RWPE2 (cell line): Measurements from ENCODE around the gene FAM171A2.

Experiments used
- ATAC-seq: fragments of 200-7000 bp; cut with Tn5 transposase; 3 replicates; pipeline ENCODE4 v1.9.1; 2021; ENCODE audit warnings: low read depth
- DNase-seq: peaks from one replicate; pipeline ENCODE4 v3.0.0-alpha.2; 2020; ENCODE audit warnings: low spot score
- H3K27ac ChIP-seq: fragments of 450-650 bp; 2 replicates; pipeline ENCODE4 v1.5.1; 2017; ENCODE audit warnings: mild to moderate bottlenecking; ENCODE audit not compliant: poor library complexity, severe bottlenecking
- H3K27me3 ChIP-seq: fragments of 250-450 bp; sonication (Bioruptor Pico); 2 replicates; pipeline ENCODE4 v1.5.1; 2021; ENCODE audit warnings: mild to moderate bottlenecking, moderate library complexity; ENCODE audit not compliant: insufficient read depth, poor library complexity, severe bottlenecking
- H3K36me3 ChIP-seq: fragments of 250-450 bp; sonication (Bioruptor Pico); 2 replicates; pipeline ENCODE4 v1.5.1; 2020; ENCODE audit warnings: low read depth, mild to moderate bottlenecking, moderate library complexity
- H3K4me1 ChIP-seq: fragments of 250-450 bp; sonication (Bioruptor Pico); 2 replicates; pipeline ENCODE4 v1.5.1; 2021; ENCODE audit warnings: mild to moderate bottlenecking, moderate library complexity; ENCODE audit not compliant: insufficient read depth, poor library complexity, severe bottlenecking
- H3K4me3 ChIP-seq: fragments of 250-450 bp; sonication (Bioruptor Pico); 2 replicates; pipeline ENCODE4 v1.5.1; 2021; ENCODE audit warnings: mild to moderate bottlenecking, moderate library complexity; ENCODE audit not compliant: severe bottlenecking
- H3K9me3 ChIP-seq: fragments of 250-450 bp; sonication (Bioruptor Pico); 2 replicates; pipeline ENCODE4 v1.5.1; 2021; ENCODE audit warnings: mild to moderate bottlenecking, moderate library complexity; ENCODE audit not compliant: severe bottlenecking
- CTCF ChIP-seq: fragments of 450-650 bp; IDR thresholded peaks from one replicate; pipeline ENCODE4 v1.5.1; 2017; ENCODE audit warnings: mild to moderate bottlenecking, moderate library complexity; ENCODE audit not compliant: poor library complexity, severe bottlenecking

Gene FAM171A2

GRCh38 chr17:44335968-44336367 is 27.7 kb downstream of the FAM171A2 start:
- H3K36me3 ChIP-seq, result no peaks in the 10 kb centered on the region
- DNase-seq, result no peak
- H3K4me3 ChIP-seq, result no peak overlapping the region
- no peaks in the 10 kb centered on the region for H3K9me3 ChIP-seq
- ATAC-seq, result no peak
- no peaks in the 10 kb centered on the region for H3K27me3 ChIP-seq
- no peaks in the 10 kb centered on the region for H3K4me1 ChIP-seq
- TF ChIP-seq CTCF, result no peak
- no peak overlapping the region for H3K27ac ChIP-seq

- DNase-seq, result no peak
- H3K9me3 ChIP-seq, result no peaks in the 10 kb centered on the region
- ATAC-seq, result no peak
- H3K36me3 ChIP-seq, result no peaks in the 10 kb centered on the region
- H3K27ac ChIP-seq, result no peak overlapping the region
- no peak overlapping the region for H3K4me3 ChIP-seq
- no peaks in the 10 kb centered on the region for H3K4me1 ChIP-seq
- no peaks in the 10 kb centered on the region for H3K27me3 ChIP-seq
- no peak for TF ChIP-seq CTCF
These were observed 28.1 kb downstream of the FAM171A2 start for GRCh38 chr17:44335564-44335963.

- Histone ChIP-seq H3K27ac (no peak overlapping the region), H3K4me3 (no peak overlapping the region), H3K9me3 (no peaks in the 10 kb centered on the region), H3K4me1 (no peaks in the 10 kb centered on the region), H3K36me3 (no peaks in the 10 kb centered on the region), H3K27me3 (no peaks in the 10 kb centered on the region)
- DNase-seq (no peak), ATAC-seq (no peak)
- no peak for TF ChIP-seq CTCF
These were observed 28.9 kb downstream of the FAM171A2 start for GRCh38 chr17:44334727-44335126.

GRCh38 chr17:44334315-44334714 is 29.3 kb downstream of the FAM171A2 start:
- no peak overlapping the region for H3K4me3 ChIP-seq
- H3K27me3 ChIP-seq, result no peaks in the 10 kb centered on the region
- ATAC-seq (no peak), DNase-seq (no peak)
- no peaks in the 10 kb centered on the region for H3K4me1 ChIP-seq
- H3K9me3 ChIP-seq, result no peaks in the 10 kb centered on the region
- no peak for TF ChIP-seq CTCF
- no peaks in the 10 kb centered on the region for H3K36me3 ChIP-seq
- no peak overlapping the region for H3K27ac ChIP-seq

GRCh38 chr17:44333371-44333770 is 30.3 kb downstream of the FAM171A2 start:
- no peak overlapping the region for H3K27ac ChIP-seq
- H3K4me3 ChIP-seq, result no peak overlapping the region
- TF ChIP-seq CTCF, result no peak
- no peaks in the 10 kb centered on the region for H3K36me3 ChIP-seq
- no peaks in the 10 kb centered on the region for H3K9me3 ChIP-seq
- ATAC-seq (0 out of 3 replicates have a peak, but pooled peaks have one; percentile 49), DNase-seq (no peak)
- H3K27me3 ChIP-seq, result no peaks in the 10 kb centered on the region
- H3K4me1 ChIP-seq, result no peaks in the 10 kb centered on the region
